HFF-Myc (cell line): ENCODE results near the gene OAF.

Source experiments
- DNase-seq: peaks from one replicate; pipeline ENCODE4 v3.0.0-alpha.2; 2011; ENCODE audit warnings: low read depth; ENCODE audit errors: extremely low read depth
- H3K4me3 ChIP-seq: replicated peaks from 2 replicates; pipeline ENCODE4 v1.5.1; 2011; ENCODE audit warnings: low read depth, mild to moderate bottlenecking, control low read depth, low read length
- TF ChIP-seq, protein P1 (sequence below): IDR thresholded peaks from 2 replicates; pipeline ENCODE4 v1.5.1; 2012; ENCODE audit warnings: mild to moderate bottlenecking, low read depth, low read length, control low read depth; ENCODE audit errors: missing control alignments

Gene OAF

DNA sequence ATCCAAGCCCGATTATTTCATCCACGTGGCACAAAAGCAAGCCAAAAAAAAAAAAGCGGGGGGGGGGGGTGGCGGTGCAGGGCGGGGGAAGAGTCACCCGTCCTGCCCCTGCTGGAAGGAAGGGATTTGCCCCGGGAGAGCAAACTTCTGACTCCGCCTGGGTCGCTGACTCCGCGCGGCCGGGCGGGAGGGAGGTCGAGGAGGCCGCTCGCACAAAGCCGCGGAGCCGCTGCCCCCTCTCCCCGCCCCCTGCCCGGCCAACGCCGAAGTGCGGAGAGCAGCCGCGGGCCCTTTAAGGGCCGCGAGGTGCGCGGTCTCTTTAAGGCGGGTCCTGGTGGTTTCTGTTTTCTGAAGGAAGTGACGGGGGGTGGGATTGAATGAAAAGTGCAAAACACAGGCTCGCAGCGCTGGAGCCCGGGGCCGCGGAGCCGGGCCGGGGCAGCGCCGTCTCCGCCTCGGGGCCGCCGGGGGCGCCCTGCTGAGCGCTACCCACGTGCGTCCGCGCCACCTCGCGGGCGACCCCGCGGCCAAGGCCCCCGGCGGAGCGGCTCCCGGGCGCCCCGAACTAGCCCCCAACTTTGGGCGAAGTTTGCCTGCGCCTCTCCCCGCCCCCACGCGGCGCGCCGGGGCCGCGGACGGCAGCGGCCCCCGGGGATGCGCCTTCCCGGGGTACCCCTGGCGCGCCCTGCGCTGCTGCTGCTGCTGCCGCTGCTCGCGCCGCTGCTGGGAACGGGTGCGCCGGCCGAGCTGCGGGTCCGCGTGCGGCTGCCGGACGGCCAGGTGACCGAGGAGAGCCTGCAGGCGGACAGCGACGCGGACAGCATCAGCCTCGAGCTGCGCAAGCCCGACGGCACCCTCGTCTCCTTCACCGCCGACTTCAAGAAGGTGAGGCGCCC is at the start of gene OAF:
TSS of gene OAF (plus strand) at position 407 of the 896 bp plus-strand sequence. CDS start at position 655, 248 bp downstream.
- peak within 1 kb of the TSS; percentile 89 for H3K4me3 ChIP-seq
- DNase-seq: peak; percentile 61
- TF ChIP-seq, protein P1, sequence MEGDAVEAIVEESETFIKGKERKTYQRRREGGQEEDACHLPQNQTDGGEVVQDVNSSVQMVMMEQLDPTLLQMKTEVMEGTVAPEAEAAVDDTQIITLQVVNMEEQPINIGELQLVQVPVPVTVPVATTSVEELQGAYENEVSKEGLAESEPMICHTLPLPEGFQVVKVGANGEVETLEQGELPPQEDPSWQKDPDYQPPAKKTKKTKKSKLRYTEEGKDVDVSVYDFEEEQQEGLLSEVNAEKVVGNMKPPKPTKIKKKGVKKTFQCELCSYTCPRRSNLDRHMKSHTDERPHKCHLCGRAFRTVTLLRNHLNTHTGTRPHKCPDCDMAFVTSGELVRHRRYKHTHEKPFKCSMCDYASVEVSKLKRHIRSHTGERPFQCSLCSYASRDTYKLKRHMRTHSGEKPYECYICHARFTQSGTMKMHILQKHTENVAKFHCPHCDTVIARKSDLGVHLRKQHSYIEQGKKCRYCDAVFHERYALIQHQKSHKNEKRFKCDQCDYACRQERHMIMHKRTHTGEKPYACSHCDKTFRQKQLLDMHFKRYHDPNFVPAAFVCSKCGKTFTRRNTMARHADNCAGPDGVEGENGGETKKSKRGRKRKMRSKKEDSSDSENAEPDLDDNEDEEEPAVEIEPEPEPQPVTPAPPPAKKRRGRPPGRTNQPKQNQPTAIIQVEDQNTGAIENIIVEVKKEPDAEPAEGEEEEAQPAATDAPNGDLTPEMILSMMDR: no peak

DNA sequence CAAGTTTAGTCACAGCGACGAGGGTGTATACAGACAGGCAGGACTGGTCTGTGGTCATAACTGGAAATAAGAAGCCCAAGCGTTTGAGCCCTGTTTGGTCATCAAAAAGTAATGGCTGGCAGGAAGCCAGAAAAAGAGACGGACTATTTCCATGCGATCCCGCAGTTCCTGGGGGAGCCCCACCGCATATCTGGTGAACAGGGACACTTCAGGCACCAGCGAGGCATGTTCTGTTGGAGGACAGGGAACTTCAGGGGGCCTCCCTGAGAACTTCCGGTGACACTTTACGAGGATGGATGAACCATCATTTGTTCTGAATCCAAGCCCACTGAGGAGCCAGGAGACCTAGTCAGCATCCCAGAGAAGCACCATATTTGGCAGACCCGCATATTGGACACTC is 43.2 kb upstream of the OAF start:
- no peak overlapping the region for H3K4me3 ChIP-seq
- TF ChIP-seq, protein P1: no peak
- no peak for DNase-seq

DNA sequence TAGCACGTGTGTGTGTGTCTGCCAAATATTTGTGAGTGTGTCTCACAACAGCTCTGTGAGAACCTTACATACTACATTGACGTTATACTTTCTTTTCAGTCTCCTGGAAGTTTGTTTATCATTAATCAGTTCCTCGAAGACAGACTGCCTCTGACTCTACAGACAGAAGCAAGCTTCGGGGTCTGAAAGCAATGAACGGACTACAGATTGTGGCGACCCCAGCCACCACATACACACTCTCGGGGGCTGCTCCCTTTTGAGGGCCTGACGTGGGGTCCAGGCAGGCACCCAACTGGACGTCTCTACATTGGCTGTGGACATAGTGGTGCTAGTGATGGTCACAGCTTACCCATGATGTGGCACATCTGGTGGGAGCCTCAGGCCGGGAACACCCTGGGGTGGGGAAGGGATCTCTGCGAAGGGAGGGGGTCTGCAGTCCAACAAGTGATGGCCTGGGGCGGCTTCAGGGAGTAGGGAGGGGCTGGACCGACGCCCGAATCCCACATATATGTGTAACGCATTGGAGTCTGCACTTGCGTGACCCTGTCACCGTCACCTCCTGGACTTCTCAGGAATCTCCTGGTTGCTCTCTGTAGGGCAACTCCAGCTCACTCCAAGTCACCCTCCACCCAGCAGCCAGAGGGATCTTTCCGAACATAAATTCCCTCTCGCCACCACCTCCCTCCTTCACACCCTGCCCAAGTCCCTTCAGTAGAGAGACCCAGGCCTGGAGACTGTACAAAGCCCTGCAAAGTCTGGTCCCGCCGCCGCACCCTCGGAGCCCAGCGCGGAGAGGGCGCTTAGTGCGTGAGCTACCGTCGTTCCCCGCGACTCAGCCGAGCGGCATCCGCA is 42.5 kb upstream of the OAF start:
- no peak for DNase-seq
- H3K4me3 ChIP-seq: peak overlapping the region; percentile 40

DNA sequence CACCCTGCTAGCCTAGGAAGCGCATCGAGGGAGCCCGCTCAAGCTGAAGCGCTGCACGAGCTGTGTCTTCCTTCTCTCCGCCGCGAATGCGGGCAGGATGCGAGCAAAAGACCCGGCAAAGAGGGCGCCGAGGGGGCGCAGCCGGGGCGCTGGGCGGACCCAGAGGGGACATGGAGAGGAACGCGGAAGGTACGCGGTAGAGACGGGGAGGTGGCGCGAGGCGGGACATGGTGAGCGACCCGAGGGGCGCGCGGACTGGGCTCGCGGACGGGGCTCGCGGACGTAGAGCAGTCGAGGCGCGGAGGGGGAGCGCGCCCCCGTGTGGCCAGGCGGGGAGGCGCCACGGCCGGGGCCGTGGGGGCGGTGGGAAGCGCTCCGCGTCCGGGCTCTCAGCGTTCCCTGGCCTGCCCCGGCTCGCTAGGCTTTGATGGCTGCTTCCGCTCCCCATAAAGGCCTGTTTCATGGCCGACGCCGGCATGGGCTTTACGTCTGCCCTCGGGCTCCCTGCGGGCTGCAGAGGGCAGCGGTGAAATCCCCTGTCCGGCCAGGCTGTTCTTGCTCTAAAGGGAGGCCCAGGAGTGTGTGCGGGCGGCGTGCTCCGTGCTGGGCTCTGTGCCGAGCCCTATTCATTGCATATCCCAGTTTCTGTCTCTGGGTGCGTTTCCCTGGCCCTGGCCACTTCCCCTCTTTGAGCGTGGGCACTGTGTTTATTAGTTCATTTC is 41.7 kb upstream of the OAF start:
- H3K4me3 ChIP-seq: peak overlapping the region; percentile 40
- TF ChIP-seq, protein P1: peak; percentile 80
- DNase-seq: no peak

More for the DNA sequence above, 42.5 kb upstream of the OAF start:
- TF ChIP-seq, protein P1: no peak

DNA sequence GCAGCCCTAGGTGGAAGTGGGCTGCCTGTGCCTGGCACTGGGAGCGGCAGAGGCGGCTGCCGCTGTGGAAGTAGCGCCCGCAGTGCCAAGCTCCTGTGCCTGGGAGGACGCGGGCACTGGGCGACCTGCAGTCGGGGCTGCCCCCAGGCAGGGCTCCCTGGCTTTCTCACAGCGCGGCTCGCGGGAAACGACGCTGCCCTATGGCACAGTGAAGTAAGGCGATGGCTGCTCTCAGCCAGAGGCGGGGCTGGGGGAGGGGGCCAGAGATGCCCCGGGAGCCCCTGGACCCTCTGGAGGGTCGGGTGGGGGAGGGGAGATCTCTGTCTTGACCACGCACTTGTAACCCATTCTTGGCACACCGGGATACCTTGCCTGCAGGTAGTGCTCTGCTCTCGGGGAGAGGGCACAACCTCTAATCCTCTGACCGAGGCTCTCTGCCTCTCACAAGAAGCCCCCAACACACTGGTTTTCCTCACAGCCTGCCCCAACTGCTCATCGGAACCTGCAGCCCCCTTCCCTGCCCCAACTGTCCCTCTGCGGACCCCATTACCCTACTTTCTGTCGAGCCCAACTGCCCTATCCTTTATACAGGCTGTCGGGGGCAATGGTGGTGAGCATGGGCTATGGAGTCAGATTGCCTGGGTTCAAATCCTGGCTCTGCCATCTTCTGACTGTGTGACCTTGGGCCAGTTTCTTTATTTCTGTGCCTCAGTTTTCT is 40.7 kb upstream of the OAF start:
- H3K4me3 ChIP-seq: no peak overlapping the region
- DNase-seq: no peak
- TF ChIP-seq, protein P1: no peak
